HG02610 (cell line): ENCODE results near the gene DDX10.
"Not testable (repeated sequence)": the region's sequence is repeated elsewhere in the genome, so short reads cannot be mapped to it uniquely, and the experiment has no call there.

Experiments used
- ATAC-seq: cut with Tn5 transposase; IDR thresholded peaks from one replicate; pipeline ENCODE4 v1.9.1; 2021; ENCODE audit warnings: mild to moderate bottlenecking, moderate library complexity; ENCODE audit not compliant: unreplicated experiment

DDX10 gene

GRCh38 chr11:108654100-108654499 is 10.8 kb upstream of the DDX10 start:
- not testable (repeated sequence) for ATAC-seq

GRCh38 chr11:108654994-108655631 is 9.8 kb upstream of the DDX10 start:
- no peak for ATAC-seq

- no peak for ATAC-seq
Observed at GRCh38 chr11:108662700-108663099, 2.2 kb upstream of the DDX10 start.

GRCh38 chr11:108663154-108663877 is 1.6 kb upstream of the DDX10 start:
- no peak for ATAC-seq

GRCh38 chr11:108666373-108666772 is 1.5 kb downstream of the DDX10 start:
- ATAC-seq, result no peak

GRCh38 chr11:108669286-108669685 is 4.4 kb downstream of the DDX10 start:
- ATAC-seq, result no peak

- ATAC-seq, result no peak
Observed at GRCh38 chr11:108669711-108670110, 4.8 kb downstream of the DDX10 start.

GRCh38 chr11:108670451-108670850 is 5.6 kb downstream of the DDX10 start:
- ATAC-seq, result no peak

GRCh38 chr11:108672113-108672512 is 7.2 kb downstream of the DDX10 start:
- ATAC-seq, result no peak

- ATAC-seq, result no peak
Observed at GRCh38 chr11:108672786-108673185, 7.9 kb downstream of the DDX10 start.

- no peak for ATAC-seq
Observed at GRCh38 chr11:108679045-108679444, 14.2 kb downstream of the DDX10 start.

GRCh38 chr11:108680271-108680670 is 15.4 kb downstream of the DDX10 start:
- no peak for ATAC-seq

- no peak for ATAC-seq
Observed at GRCh38 chr11:108685419-108686130, 20.7 kb downstream of the DDX10 start.

GRCh38 chr11:108693852-108694251 is 29.0 kb downstream of the DDX10 start:
- no peak for ATAC-seq

GRCh38 chr11:108694846-108695245 is 30.0 kb downstream of the DDX10 start:
- no peak for ATAC-seq

GRCh38 chr11:108697872-108698473 is 33.1 kb downstream of the DDX10 start:
- peak; percentile 78 for ATAC-seq

GRCh38 chr11:108698844-108699642 is 34.2 kb downstream of the DDX10 start:
- ATAC-seq, result peak; percentile 86

GRCh38 chr11:108703916-108704315 is 39.0 kb downstream of the DDX10 start:
- ATAC-seq, result no peak

GRCh38 chr11:108705061-108705460 is 40.2 kb downstream of the DDX10 start:
- no peak for ATAC-seq

GRCh38 chr11:108708173-108708572 is 43.3 kb downstream of the DDX10 start:
- no peak for ATAC-seq

- ATAC-seq, result no peak
Observed at GRCh38 chr11:108709741-108710140, 44.9 kb downstream of the DDX10 start.
